ENCODE data around the gene IFT122.

Gene IFT122

DNA sequence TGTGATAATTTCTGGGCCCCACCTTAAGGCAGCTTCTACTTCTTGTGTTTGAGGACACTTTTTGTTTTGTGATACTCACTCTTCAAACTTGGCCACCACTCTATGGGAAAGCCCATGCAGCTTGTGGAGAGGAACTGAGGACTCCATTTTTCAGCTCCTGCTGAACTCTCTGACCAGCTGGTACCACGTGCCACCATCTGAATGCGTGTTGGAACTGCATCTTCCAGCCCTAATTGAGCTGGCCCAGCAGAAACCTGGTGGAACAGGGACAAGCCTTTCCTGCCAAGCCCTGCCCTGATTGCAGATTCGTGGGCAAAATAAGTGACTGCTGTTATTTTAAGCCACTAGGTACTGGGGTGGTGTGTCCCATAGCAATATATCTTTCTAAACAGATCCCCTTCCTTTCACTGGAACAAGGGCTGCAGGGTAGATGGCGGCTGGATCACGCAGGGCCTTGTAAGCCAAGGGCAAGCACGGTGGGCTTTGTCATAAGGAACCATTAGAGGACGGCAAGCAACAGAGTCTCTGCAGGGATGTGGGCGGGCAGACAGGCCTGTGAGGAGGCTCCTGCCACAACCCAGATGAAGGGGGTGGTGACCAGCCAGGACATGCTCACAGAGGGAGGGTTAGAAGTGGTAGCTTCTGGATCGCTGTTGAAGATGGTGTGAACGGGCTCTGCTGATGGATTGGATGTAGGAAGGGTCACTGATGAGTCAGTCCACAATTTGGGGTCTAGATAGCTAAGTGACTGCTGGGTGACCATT, 112.4 kb downstream of the IFT122 start:
- no peak for DNase-seq (ENCODE audit: low read depth)
- TF ChIP-seq CTCF (conservative IDR thresholded peaks at IDR 0.05; ENCODE audit: low read depth, low read length): no peak
- H3K4me3 ChIP-seq (ENCODE audit: low read length): no peak overlapping the region

- DNase-seq (ENCODE audit: low read depth): no peak
- H3K4me3 ChIP-seq (ENCODE audit: low read length): no peak overlapping the region
- TF ChIP-seq CTCF (conservative IDR thresholded peaks at IDR 0.05; ENCODE audit: low read depth, low read length): no peak
Observed at GRCh38 chr3:129553171-129553570, 113.1 kb downstream of the IFT122 start.

- DNase-seq (ENCODE audit: low read depth): no peak
- TF ChIP-seq CTCF (conservative IDR thresholded peaks at IDR 0.05; ENCODE audit: low read depth, low read length): no peak
- no peak overlapping the region for H3K4me3 ChIP-seq (ENCODE audit: low read length)
Observed at GRCh38 chr3:129553719-129554118, 113.7 kb downstream of the IFT122 start.

- H3K4me3 ChIP-seq (ENCODE audit: low read length): no peak overlapping the region
- DNase-seq (ENCODE audit: low read depth): no peak
- no peak for TF ChIP-seq CTCF (conservative IDR thresholded peaks at IDR 0.05; ENCODE audit: low read depth, low read length)
Observed at GRCh38 chr3:129554356-129555152, 114.5 kb downstream of the IFT122 start.

GRCh38 chr3:129555153-129555550, 115.1 kb downstream of the IFT122 start:
- TF ChIP-seq CTCF (conservative IDR thresholded peaks at IDR 0.05; ENCODE audit: low read depth, low read length): no peak
- no peak overlapping the region for H3K4me3 ChIP-seq (ENCODE audit: low read length)
- no peak for DNase-seq (ENCODE audit: low read depth)

GRCh38 chr3:129555616-129556357, 115.8 kb downstream of the IFT122 start:
- no peak overlapping the region for H3K4me3 ChIP-seq (ENCODE audit: low read length)
- DNase-seq (ENCODE audit: low read depth): no peak
- no peak for TF ChIP-seq CTCF (conservative IDR thresholded peaks at IDR 0.05; ENCODE audit: low read depth, low read length)

Data from retinal pigment epithelial cell (primary cell).